HG03060 (cell line): ENCODE measurements around the gene PDXK.

Source experiments
- ATAC-seq: cut with Tn5 transposase; IDR thresholded peaks from one replicate; pipeline ENCODE4 v1.9.1; 2021; ENCODE audit warnings: low read depth, moderate number of reproducible peaks; ENCODE audit not compliant: unreplicated experiment

The PDXK gene

DNA sequence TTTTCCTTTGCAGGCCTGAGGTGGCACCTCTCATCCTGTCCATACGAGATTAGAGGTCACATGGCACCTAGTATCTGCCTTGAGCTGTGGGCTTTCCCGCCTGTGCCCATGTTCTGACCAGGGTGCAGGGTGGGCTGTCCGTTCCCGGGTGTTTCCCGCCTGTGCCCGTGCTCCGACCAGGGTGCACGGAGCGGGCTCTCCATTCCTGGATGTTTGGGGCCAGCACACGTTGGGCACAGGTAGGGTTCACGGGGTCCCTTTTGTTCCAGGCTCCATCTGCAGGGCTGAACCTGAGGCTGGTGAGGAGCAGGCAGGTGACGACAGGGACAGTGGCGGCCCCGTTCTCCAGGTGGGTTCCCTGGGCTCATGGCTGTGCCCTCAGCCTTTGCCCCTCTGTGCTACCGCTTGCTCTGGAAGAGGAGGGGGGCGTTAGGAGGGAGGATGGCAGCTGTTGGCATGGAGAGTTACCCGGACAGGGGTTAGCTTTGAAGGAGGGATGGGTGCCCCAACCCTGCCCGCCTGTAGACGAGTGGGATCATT lies 80.4 kb downstream of the PDXK start:
- no peak for ATAC-seq

DNA sequence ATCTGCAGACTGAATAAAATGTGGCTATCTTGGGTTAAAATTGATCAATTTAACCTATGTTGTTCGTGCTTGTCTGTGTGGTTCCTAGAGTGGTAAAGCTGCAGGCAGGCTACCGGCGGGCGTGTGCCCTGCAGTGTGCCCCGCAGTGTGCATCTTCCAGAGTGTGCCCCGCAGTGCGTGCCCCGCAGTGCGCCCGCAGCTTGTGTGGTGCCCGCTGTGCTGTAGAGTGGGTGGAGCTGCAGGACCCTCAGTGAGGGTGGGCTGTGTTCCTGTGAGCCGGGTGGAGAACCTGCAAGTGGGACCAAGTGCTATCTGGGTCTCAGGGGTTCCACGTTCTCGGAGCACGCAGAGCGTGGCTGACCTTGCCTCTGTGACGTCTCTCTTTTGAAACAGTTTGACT lies 81.2 kb downstream of the PDXK start:
- ATAC-seq = no peak

DNA sequence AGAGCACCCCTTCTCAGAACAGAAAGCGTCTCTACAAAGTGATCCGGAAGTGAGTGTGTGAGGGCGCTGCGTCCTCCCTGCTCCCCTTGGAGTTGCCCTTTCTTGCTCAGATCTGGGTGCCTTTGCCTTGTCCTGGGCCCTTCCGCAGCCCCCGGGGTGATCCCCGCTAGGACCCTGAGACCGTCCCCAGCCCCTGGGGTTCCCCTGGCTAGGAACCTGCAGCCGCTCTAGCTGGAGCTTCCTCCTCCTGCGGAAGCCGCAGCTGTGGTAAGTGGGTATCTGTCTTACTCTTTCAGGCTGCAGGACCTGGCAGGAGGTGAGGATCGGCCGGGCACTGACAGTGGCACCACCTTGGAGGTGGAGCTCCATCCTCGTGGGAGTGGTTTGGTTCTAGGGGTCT lies 81.6 kb downstream of the PDXK start:
- no peak for ATAC-seq

DNA sequence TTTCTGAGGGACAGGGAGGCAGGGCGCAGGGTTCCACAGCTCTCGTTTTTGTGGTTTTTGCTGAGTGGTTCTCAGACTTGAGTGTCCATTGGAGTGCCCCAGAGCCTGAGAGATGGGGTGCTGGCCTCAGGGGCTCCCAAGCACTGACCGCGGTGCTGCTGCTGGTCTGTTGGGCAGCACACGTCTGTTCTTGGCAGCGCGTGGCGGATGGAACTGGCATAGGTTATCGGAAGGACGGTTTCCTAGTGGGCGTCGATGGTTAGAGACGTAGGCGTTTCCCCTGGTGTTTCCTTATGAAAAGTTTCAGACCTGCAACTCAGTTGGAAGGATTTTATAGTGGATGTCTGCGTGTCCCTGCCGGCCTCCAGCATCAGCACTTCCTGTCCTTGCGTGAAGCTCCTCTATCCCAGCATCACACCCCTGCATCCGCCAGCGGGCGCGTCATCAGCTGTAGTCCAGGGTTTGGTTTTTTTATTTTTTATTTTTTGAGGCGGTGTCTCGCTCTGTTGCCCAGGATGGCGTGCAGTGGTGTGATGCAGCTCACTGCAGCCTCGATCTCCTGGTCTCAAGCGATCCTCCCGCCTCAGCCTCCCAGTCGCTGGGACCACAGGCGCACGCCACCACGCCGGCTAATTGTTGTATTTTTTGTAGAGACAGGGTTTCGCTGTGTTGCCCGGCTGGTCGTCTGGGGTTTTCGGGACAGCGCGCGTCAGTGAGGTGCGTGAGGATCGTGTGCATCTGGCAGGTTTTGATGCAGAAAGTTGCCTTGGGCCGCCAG lies 82.3 kb downstream of the PDXK start:
- no peak for ATAC-seq

- no peak for ATAC-seq
Measured at GRCh38 chr21:43802713-43803313, 83.9 kb downstream of the PDXK start.

- ATAC-seq = no peak
Measured at GRCh38 chr21:43803558-43804300, 84.8 kb downstream of the PDXK start.

GRCh38 chr21:43805275-43805800 lies 86.4 kb downstream of the PDXK start:
- peak; percentile 86 for ATAC-seq

DNA sequence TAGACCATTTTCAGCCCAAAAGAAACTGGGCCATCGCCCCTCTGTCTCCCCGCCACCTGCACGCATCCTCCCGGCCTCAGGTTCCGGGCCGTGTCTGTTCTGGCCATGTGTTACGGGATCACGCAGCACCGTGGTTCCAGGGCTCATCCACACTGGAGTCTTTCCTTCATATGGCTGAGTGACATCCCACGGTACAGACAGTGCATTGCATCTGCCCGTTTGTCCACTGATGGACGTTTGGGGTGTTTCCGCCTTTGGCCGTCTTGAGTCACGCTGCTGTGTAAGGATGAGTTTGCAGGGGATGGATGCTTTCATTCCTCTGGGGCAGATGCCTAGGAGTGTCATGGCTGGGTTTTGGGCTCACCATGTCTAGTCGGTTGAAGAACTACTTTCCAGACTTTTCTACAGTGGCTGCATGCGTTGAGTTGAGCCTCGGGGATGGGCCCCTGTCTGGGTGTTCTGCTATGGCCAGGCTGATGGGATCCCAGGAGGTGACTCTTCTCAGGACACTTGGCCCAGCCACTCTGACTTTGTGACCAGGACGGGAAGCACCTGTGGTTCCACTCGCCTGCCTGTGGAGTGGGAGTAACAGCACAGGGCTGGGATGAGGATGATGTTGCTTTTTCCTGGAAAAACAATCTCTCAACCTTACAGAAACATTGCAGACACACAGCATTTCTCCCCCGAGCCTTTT lies 87.2 kb downstream of the PDXK start:
- no peak for ATAC-seq

DNA sequence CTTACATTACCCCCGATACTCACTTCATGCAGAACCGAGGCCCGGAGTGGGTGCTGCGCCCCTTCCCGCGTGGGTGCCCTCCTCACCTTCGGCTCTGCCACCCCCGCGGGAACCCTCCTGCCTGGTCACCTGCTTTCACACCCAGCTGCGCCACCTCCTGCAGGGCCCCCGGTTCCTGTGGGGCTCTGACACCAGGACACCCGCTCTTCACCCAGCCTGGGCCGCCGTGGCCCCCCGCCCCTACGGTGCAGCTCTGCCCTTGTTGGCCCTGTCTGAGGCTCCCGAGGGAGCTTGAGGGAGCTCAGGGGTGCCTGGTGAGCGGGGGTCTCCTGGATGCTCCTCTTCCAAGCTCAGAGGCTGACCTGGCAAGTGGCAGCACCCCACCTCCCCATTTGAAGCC lies 89.4 kb downstream of the PDXK start:
- ATAC-seq = no peak

DNA sequence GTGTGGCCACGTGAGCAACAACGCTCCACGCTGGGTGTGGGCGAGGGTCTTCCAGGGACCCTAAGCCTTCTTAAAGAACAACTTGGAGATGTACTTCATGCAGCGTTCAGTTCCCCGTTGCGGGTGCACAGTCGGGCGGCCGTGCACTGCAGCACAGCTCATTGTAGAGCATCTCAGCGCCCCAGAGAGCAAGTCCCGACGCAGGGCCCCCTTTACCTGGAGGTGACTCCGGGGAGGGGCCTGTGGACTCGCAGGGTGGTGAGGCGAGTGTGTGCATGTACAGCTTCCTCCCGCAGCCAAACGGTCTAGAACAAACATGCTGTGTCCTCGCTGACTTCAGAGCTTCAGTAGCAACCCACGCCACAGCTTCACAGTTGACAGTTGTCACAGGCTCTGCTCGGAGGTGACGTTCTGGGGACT lies 89.9 kb downstream of the PDXK start:
- ATAC-seq = no peak

- no peak for ATAC-seq
Measured at GRCh38 chr21:43809346-43809799, 90.4 kb downstream of the PDXK start.

- no peak for ATAC-seq
Measured at GRCh38 chr21:43809853-43810504, 91.0 kb downstream of the PDXK start.

DNA sequence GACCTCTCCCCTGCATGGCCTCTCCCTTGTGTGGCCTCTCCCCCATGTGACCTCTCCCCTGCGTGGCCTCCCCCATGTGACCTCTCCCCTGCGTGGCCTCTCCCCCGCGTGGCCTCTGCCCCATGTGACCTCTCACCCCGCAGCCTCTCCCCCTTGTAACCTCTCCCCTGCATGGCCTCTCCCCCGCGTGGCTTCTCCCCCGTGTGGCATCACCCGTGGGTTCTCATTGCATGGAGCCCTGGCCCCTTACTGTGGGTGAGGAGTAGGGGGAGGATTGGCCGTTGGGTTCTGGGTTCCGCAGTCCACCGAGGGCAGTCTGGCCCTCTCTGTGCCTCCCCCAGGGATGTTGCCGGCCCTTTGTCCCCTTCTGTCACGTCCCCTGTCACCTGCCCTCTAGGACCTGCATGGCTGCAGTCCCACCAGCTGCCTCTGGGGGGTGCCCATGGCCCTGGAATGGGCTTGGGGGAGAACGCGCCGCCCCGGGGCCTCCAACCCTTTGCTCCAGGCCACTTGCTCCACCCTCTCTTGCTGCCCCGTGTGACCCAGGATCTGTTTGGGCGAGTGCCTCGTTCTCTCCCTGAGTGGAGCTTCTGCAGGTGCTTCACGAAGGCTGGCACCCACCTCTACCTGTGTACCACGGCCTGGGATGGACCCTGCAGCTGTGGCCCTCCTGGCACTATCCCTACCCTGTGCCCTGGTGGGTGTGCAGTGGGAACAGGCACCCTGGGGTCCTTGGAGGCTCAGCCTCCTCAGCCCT lies 91.8 kb downstream of the PDXK start:
- no peak for ATAC-seq

GRCh38 chr21:43811262-43812105 lies 92.6 kb downstream of the PDXK start:
- no peak for ATAC-seq
